ENCODE data around the gene SLC17A9.

DNA sequence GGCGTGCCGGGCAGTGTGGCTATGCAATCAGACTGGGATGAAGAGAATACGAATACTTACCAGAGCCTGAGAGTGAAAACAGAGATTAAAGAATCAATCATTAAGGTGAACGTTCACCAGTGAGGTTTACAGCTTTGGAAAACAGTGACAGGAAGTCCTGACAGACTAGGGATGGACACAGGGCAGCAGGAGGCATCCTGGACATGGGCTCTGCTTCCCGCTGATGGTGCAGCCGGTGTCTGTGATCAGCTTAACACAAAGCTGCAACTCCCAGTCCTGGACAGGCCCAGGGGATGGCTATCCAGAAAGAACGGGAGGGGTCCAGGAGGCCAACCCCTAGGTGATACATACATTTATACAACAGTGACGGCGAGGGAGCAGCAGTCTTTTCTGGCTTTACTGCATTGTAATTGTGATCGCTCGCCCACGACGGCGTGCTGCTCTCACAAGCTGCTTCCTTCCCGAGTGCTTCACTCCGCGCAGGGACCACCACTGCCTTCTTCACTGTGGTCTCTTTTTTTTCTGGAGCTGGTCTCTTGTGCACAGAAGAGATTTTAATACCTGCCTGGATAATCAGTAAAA lies 46.9 kb upstream of the SLC17A9 start:
- TF ChIP-seq, protein P1, sequence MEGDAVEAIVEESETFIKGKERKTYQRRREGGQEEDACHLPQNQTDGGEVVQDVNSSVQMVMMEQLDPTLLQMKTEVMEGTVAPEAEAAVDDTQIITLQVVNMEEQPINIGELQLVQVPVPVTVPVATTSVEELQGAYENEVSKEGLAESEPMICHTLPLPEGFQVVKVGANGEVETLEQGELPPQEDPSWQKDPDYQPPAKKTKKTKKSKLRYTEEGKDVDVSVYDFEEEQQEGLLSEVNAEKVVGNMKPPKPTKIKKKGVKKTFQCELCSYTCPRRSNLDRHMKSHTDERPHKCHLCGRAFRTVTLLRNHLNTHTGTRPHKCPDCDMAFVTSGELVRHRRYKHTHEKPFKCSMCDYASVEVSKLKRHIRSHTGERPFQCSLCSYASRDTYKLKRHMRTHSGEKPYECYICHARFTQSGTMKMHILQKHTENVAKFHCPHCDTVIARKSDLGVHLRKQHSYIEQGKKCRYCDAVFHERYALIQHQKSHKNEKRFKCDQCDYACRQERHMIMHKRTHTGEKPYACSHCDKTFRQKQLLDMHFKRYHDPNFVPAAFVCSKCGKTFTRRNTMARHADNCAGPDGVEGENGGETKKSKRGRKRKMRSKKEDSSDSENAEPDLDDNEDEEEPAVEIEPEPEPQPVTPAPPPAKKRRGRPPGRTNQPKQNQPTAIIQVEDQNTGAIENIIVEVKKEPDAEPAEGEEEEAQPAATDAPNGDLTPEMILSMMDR (conservative IDR thresholded peaks at IDR 0.05; ENCODE audit: low read depth in 2 of 2), result no peak
- TF ChIP-seq EZH2 (IDR thresholded peaks at IDR 0.05; ENCODE audit: low read depth, unreplicated experiment) (no peak), ZNF331 (CRISPR knock-in tag; IDR thresholded peaks at IDR 0.05; ENCODE audit: low read depth) (no peak), EZH2phosphoT487 (IDR thresholded peaks at IDR 0.05; ENCODE audit: unreplicated experiment) (no peak), POLR2AphosphoS5 (IDR thresholded peaks at IDR 0.05; ENCODE audit: low read depth) (0 out of 2 replicates have a peak, but pooled peaks have one; percentile 8), STAT1 (IDR thresholded peaks at IDR 0.05; ENCODE audit: unreplicated experiment) (no peak)
- TF ChIP-seq, protein P2, sequence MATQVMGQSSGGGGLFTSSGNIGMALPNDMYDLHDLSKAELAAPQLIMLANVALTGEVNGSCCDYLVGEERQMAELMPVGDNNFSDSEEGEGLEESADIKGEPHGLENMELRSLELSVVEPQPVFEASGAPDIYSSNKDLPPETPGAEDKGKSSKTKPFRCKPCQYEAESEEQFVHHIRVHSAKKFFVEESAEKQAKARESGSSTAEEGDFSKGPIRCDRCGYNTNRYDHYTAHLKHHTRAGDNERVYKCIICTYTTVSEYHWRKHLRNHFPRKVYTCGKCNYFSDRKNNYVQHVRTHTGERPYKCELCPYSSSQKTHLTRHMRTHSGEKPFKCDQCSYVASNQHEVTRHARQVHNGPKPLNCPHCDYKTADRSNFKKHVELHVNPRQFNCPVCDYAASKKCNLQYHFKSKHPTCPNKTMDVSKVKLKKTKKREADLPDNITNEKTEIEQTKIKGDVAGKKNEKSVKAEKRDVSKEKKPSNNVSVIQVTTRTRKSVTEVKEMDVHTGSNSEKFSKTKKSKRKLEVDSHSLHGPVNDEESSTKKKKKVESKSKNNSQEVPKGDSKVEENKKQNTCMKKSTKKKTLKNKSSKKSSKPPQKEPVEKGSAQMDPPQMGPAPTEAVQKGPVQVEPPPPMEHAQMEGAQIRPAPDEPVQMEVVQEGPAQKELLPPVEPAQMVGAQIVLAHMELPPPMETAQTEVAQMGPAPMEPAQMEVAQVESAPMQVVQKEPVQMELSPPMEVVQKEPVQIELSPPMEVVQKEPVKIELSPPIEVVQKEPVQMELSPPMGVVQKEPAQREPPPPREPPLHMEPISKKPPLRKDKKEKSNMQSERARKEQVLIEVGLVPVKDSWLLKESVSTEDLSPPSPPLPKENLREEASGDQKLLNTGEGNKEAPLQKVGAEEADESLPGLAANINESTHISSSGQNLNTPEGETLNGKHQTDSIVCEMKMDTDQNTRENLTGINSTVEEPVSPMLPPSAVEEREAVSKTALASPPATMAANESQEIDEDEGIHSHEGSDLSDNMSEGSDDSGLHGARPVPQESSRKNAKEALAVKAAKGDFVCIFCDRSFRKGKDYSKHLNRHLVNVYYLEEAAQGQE (IDR thresholded peaks at IDR 0.05; ENCODE audit: unreplicated experiment), result no peak
